Activated CD8-positive, alpha-beta T cell treated with anti-CD3 and anti-CD28 coated beads for 36 hours (primary cell): ENCODE measurements around the gene F12. TPM values are rescaled to one million over a fixed set of nuclear protein-coding genes. Genes with fewer than 3 reads are reported as not detected.
"Not testable (repeated sequence)": the region's sequence is repeated elsewhere in the genome, so short reads cannot be mapped to it uniquely, and the experiment has no call there.

ENCODE experiments used
- ATAC-seq: fragments of 200-7000 bp; cut with Tn5 transposase; one replicate; pipeline ENCODE4 v1.10.0; 2021; ENCODE audit warnings: mild to moderate bottlenecking, moderate library complexity
- CTCF ChIA-PET: fragments of 350-600 bp; sonication (Branson Sonifier 250); formaldehyde crosslinking; loops from one replicate; lab custom pipeline; 2021; ENCODE audit warnings: antibody characterized with exemption; lab: Charles Lee
- POLR2A ChIA-PET: fragments of 350-600 bp; sonication (Branson Sonifier 250); formaldehyde crosslinking; loops from one replicate; lab custom pipeline; 2021; ENCODE audit warnings: antibody characterized with exemption; lab: Charles Lee
- DNase-seq: peaks from one replicate; pipeline ENCODE4 v3.0.0-alpha.2; 2020
- H3K27ac Mint-ChIP-seq: one replicate; pipeline ENCODE4 v1.8.0; 2021; ENCODE audit warnings: mild to moderate bottlenecking, mixed read lengths
- H3K27me3 Mint-ChIP-seq: one replicate; pipeline ENCODE4 v1.8.0; 2021; ENCODE audit warnings: mixed read lengths
- H3K36me3 Mint-ChIP-seq: one replicate; pipeline ENCODE4 v1.8.0; 2021; ENCODE audit warnings: low read depth, mixed read lengths
- H3K4me1 Mint-ChIP-seq: one replicate; pipeline ENCODE4 v1.8.0; 2021; ENCODE audit warnings: low read depth, mixed read lengths
- H3K4me3 Mint-ChIP-seq: one replicate; pipeline ENCODE4 v1.8.0; 2021; ENCODE audit warnings: mild to moderate bottlenecking, moderate library complexity, mixed read lengths
- H3K9me3 Mint-ChIP-seq: one replicate; pipeline ENCODE4 v1.8.0; 2021; ENCODE audit warnings: mixed read lengths
- CTCF ChIP-seq: fragments of 200-600 bp; IDR thresholded peaks from one replicate; pipeline ENCODE4 v1.8.0; 2022; ENCODE audit warnings: antibody characterized with exemption, mild to moderate bottlenecking
- intact Hi-C: fragments of 100-400 bp; cut with micrococcal nuclease; formaldehyde crosslinking; loops from one replicate; pipeline ENCODE4 v1.10.0; 2022
- total RNA-seq, 2 experiments: library from RNA; stranded (reverse); gene quantifications; one replicate each; pipeline ENCODE4 v1.2.3, GENCODE V29; 2021

F12 gene
- total RNA-seq, 2 experiments from 2014 or later: 7.9 TPM

- Mint-ChIP-seq H3K27me3 (no peaks in the 10 kb centered on the region), H3K4me1 (peaks cover 42% of the 10 kb centered on the region), H3K9me3 (no peaks in the 10 kb centered on the region), H3K36me3 (peaks cover 18% of the 10 kb centered on the region), H3K27ac (peak overlapping the region; percentile 9), H3K4me3 (no peak overlapping the region)
- ChIA-PET CTCF (interaction anchor here (0.7 kb wide), 1 partner anchor 14 kb away, joined by 4 read pairs; no protein-coding TSS in a partner anchor), POLR2A (interaction anchor here (0.7 to 1.3 kb wide), 4 partner anchors 10 to 51 kb away, joined by 3 to 5 read pairs (median 3); partner anchors contain the start of gene GRK6)
- ATAC-seq (no peak), DNase-seq (no peak)
- no peak for TF ChIP-seq CTCF
- intact Hi-C loops: no loop called here
Observed at GRCh38 chr5:177376107-177376506, 33.3 kb downstream of the F12 start.

- H3K27me3 Mint-ChIP-seq, H3K9me3 Mint-ChIP-seq, ATAC-seq, H3K27ac Mint-ChIP-seq, H3K4me3 Mint-ChIP-seq, intact Hi-C loops, DNase-seq: not testable (repeated sequence)
- ChIA-PET CTCF (interaction anchor here (1.0 to 8.4 kb wide), 2 partner anchors 15 to 126 kb away, joined by 3 to 86 read pairs; no protein-coding TSS in a partner anchor), POLR2A (interaction anchor here (1.1 kb wide), 1 partner anchor 71 kb away, joined by 3 read pairs; the partner anchor contains the start of gene PRR7)
- Mint-ChIP-seq H3K4me1 (peaks cover 42% of the 10 kb centered on the region), H3K36me3 (peaks cover 19% of the 10 kb centered on the region)
Observed at GRCh38 chr5:177375516-177375915, 33.8 kb downstream of the F12 start.

GRCh38 chr5:177374211-177374610 is 35.2 kb downstream of the F12 start:
- POLR2A ChIA-PET: interaction anchor here (1.0 to 1.4 kb wide), 4 partner anchors 12 to 53 kb away, joined by 3 to 4 read pairs (median 4); no protein-coding TSS in a partner anchor
- peaks cover 26% of the 10 kb centered on the region for H3K36me3 Mint-ChIP-seq
- intact Hi-C loops: no loop called here
- ATAC-seq (no peak), DNase-seq (no peak)
- no peaks in the 10 kb centered on the region for H3K27me3 Mint-ChIP-seq
- H3K4me1 Mint-ChIP-seq: peaks cover 44% of the 10 kb centered on the region
- no peak for TF ChIP-seq CTCF
- H3K4me3 Mint-ChIP-seq: no peak overlapping the region
- H3K9me3 Mint-ChIP-seq: no peaks in the 10 kb centered on the region
- CTCF ChIA-PET: interaction anchor here (1.2 to 8.4 kb wide), 4 partner anchors 9 to 17 kb away, joined by 4 to 86 read pairs (median 4); partner anchors contain the start of gene SLC34A1
- peak overlapping the region; percentile 86 for H3K27ac Mint-ChIP-seq

GRCh38 chr5:177373806-177374205 is 35.6 kb downstream of the F12 start:
- ATAC-seq (no peak), DNase-seq (no peak)
- CTCF ChIA-PET: interaction anchor here (1.2 to 8.4 kb wide), 5 partner anchors 9 to 55 kb away, joined by 4 to 86 read pairs (median 4); partner anchors contain the start of gene SLC34A1
- POLR2A ChIA-PET: interaction anchor here (1.0 to 1.4 kb wide), 4 partner anchors 12 to 53 kb away, joined by 3 to 4 read pairs (median 4); no protein-coding TSS in a partner anchor
- intact Hi-C loops: no loop called here
- H3K4me1 Mint-ChIP-seq: peaks cover 47% of the 10 kb centered on the region
- H3K27ac Mint-ChIP-seq: peak overlapping the region; percentile 86
- no peak overlapping the region for H3K4me3 Mint-ChIP-seq
- H3K36me3 Mint-ChIP-seq: peaks cover 30% of the 10 kb centered on the region
- no peaks in the 10 kb centered on the region for H3K9me3 Mint-ChIP-seq
- no peak for TF ChIP-seq CTCF
- H3K27me3 Mint-ChIP-seq: no peaks in the 10 kb centered on the region

- peak; percentile 40 for ATAC-seq
- Mint-ChIP-seq H3K4me1 (peaks cover 53% of the 10 kb centered on the region), H3K27me3 (no peaks in the 10 kb centered on the region), H3K9me3 (no peaks in the 10 kb centered on the region), H3K36me3 (peaks cover 38% of the 10 kb centered on the region), H3K27ac (peak overlapping the region; percentile 86), H3K4me3 (no peak overlapping the region)
- ChIA-PET POLR2A (interaction anchor here (0.7 to 2.6 kb wide), 6 partner anchors 11 to 59 kb away, joined by 3 to 9 read pairs (median 4); no protein-coding TSS in a partner anchor), CTCF (interaction anchor here (0.8 to 8.4 kb wide), 7 partner anchors 8 to 63 kb away, joined by 3 to 86 read pairs (median 7); partner anchors contain the start of gene RGS14)
- TF ChIP-seq CTCF: no peak
- intact Hi-C loops: no loop called here
- peak; percentile 46 for DNase-seq
Observed at GRCh38 chr5:177372910-177373309, 36.5 kb downstream of the F12 start.
